HCT116 (cell line): Measurements from ENCODE around the gene SEMA3C. TPM values are rescaled to one million over a fixed set of nuclear protein-coding genes. Genes with fewer than 3 reads are reported as not detected.

Experiments
- ATAC-seq: fragments of 200-7000 bp; cut with Tn5 transposase; 2 replicates; pipeline ENCODE4 v1.9.1; 2020; ENCODE audit warnings: mild to moderate bottlenecking, moderate library complexity
- BruUV-seq: library from RNA; stranded (reverse); fragments of 400-500 nt; replicated peaks from 2 replicates; lab custom pipeline; 2021; lab: Mats Ljungman, UMichigan
- CTCF ChIA-PET: fragments of 300-600 bp; sonication (Branson Sonifier 250); formaldehyde crosslinking; loops from one replicate; lab custom pipeline; 2021; ENCODE audit warnings: antibody characterized with exemption; lab: Charles Lee
- POLR2A ChIA-PET: fragments of 300-600, 350-600 bp; sonication (Branson Sonifier 250); formaldehyde crosslinking; loops from one replicate; lab custom pipeline; 2021; ENCODE audit warnings: antibody characterized with exemption; lab: Charles Lee
- RAD21 ChIA-PET, 2 experiments: fragments of 300-600 bp; sonication (Branson Sonifier 250); formaldehyde crosslinking; loops; one replicate each; lab custom pipeline; 2023; ENCODE audit warnings: low total read pairs in 2 of 2; ENCODE audit not compliant: uncharacterized antibody in 2 of 2, unreplicated experiment in 2 of 2, low non-redundant PET in 1 of 2; lab: Charles Lee
- DNase-seq: peaks from one replicate; pipeline ENCODE4 v3.0.0-alpha.2; 2010; ENCODE audit warnings: low read depth, low spot score
- H2AFZ ChIP-seq: fragments of 200-600 bp; shearing (Covaris generic), sonication (generic); 2 replicates; pipeline ENCODE4 v1.6.1; 2017; ENCODE audit warnings: low read depth, mixed run types, mixed read lengths, antibody characterized with exemption, low read length; ENCODE audit not compliant: poor library complexity, severe bottlenecking
- H3K27ac ChIP-seq: 2 replicates; pipeline ENCODE4 v1.5.1; 2012; ENCODE audit warnings: low read depth, low read length
- H3K27me3 ChIP-seq: fragments of 200-600 bp; sonication (generic); 2 replicates; pipeline ENCODE4 v1.6.1; 2016; ENCODE audit warnings: mixed run types, low read length, mixed read lengths; ENCODE audit not compliant: insufficient read depth
- H3K36me3 ChIP-seq, 2 experiments: fragments of 200-500 bp in 1 of 2; fragments of 200-600 bp in 1 of 2; sonication (Bioruptor generic) in 1 of 2; sonication (generic) in 1 of 2; 2 replicates each; pipeline versions ENCODE4 v1.5.1 to v1.6.1; 2014 to 2016; ENCODE audit warnings: low read length in 2 of 2, inconsistent platforms in 1 of 2, mixed read lengths in 1 of 2, mixed run types in 1 of 2; ENCODE audit not compliant: insufficient read depth in 2 of 2, control insufficient read depth in 1 of 2
- H3K4me1 ChIP-seq, 2 experiments: fragments of 200-600 bp in 1 of 2; sonication (generic) in 1 of 2; 2 replicates each; pipeline versions ENCODE4 v1.5.1 to v1.6.1; 2012 to 2017; ENCODE audit warnings: low read length in 2 of 2, inconsistent platforms in 1 of 2, mild to moderate bottlenecking in 1 of 2, mixed read lengths in 1 of 2, mixed run types in 1 of 2, moderate library complexity in 1 of 2; ENCODE audit not compliant: insufficient read depth in 2 of 2, control insufficient read depth in 1 of 2
- H3K4me2 ChIP-seq: fragments of 200-600 bp; sonication (generic); 2 replicates; pipeline ENCODE4 v1.6.1; 2017; ENCODE audit warnings: mixed run types, low read length, mixed read lengths
- H3K4me3 ChIP-seq, 2 experiments: fragments of 200-600 bp in 1 of 2; sonication (generic) in 1 of 2; replicated peaks in 1 of 2; 2 replicates each; pipeline ENCODE4 v1.5.1; 2011 to 2016; ENCODE audit warnings: low read length in 2 of 2, control low read depth in 1 of 2, low read depth in 1 of 2, mild to moderate bottlenecking in 1 of 2, mixed read lengths in 1 of 2, mixed run types in 1 of 2
- H3K79me2 ChIP-seq: fragments of 200-600 bp; sonication (generic); 2 replicates; pipeline ENCODE4 v1.6.1; 2017; ENCODE audit warnings: mild to moderate bottlenecking, mixed run types, low read length, moderate library complexity, mixed read lengths; ENCODE audit not compliant: insufficient read depth
- H3K9ac ChIP-seq: fragments of 200-600 bp; sonication (generic); 2 replicates; pipeline ENCODE4 v1.6.1; 2016; ENCODE audit warnings: low read length, mixed read lengths
- H3K9me2 ChIP-seq: fragments of 200-600 bp; sonication (generic), shearing (Covaris generic); 2 replicates; pipeline ENCODE4 v1.6.1; 2017; ENCODE audit warnings: mixed run types, mild to moderate bottlenecking, moderate library complexity; ENCODE audit not compliant: insufficient read depth
- H3K9me3 ChIP-seq, 2 experiments: fragments of 200-500 bp in 1 of 2; fragments of 200-600 bp in 1 of 2; sonication (Bioruptor generic) in 1 of 2; sonication (generic) in 1 of 2; 2 replicates each; pipeline ENCODE4 v1.6.1; 2014 to 2017; ENCODE audit warnings: low read length in 2 of 2, mixed read lengths in 2 of 2, inconsistent platforms in 1 of 2, low read depth in 1 of 2, mild to moderate bottlenecking in 1 of 2, mixed run types in 1 of 2, moderate library complexity in 1 of 2; ENCODE audit not compliant: control insufficient read depth in 1 of 2, insufficient read depth in 1 of 2
- H4K20me1 ChIP-seq: fragments of 200-600 bp; sonication (generic), shearing (Covaris generic); 2 replicates; pipeline ENCODE4 v1.6.1; 2017; ENCODE audit warnings: mixed run types, mild to moderate bottlenecking, moderate library complexity; ENCODE audit not compliant: insufficient read depth
- CBX3 ChIP-seq: IDR thresholded peaks from 2 replicates; pipeline ENCODE4 v1.6.1; 2012; ENCODE audit warnings: low read depth
- CEBPB ChIP-seq: IDR thresholded peaks from 2 replicates; pipeline ENCODE4 v1.6.1; 2012; ENCODE audit warnings: low read depth
- ELF1 ChIP-seq: IDR thresholded peaks from 2 replicates; pipeline ENCODE4 v1.6.1; 2012; ENCODE audit warnings: low read depth, borderline replicate concordance
- EZH2 ChIP-seq: fragments of 200-600 bp; sonication (generic); IDR thresholded peaks from 2 replicates; pipeline ENCODE4 v1.6.1; 2017; ENCODE audit warnings: antibody characterized with exemption, mixed run types
- EZH2phosphoT487 ChIP-seq: fragments of 200-600 bp; IDR thresholded peaks from 2 replicates; pipeline ENCODE4 v1.6.1; 2018; ENCODE audit warnings: antibody characterized with exemption, borderline replicate concordance
- FOSL1 ChIP-seq: IDR thresholded peaks from 2 replicates; pipeline ENCODE4 v1.6.1; 2012; ENCODE audit warnings: low read depth
- JUND ChIP-seq: IDR thresholded peaks from 2 replicates; pipeline ENCODE4 v1.6.1; 2012
- POLR2A ChIP-seq: IDR thresholded peaks from 2 replicates; pipeline ENCODE4 v1.7.0; 2011; ENCODE audit warnings: borderline replicate concordance; ENCODE audit not compliant: insufficient read depth, insufficient read length; ENCODE audit errors: extremely low read depth
- POLR2AphosphoS5 ChIP-seq: IDR thresholded peaks from 2 replicates; pipeline ENCODE4 v1.6.1; 2011; ENCODE audit warnings: mild to moderate bottlenecking, low read depth, low read length, moderate library complexity
- RAD21 ChIP-seq: IDR thresholded peaks from 2 replicates; pipeline ENCODE4 v1.6.1; 2012; ENCODE audit warnings: low read depth, mild to moderate bottlenecking
- SIN3A ChIP-seq: IDR thresholded peaks from 2 replicates; pipeline ENCODE4 v1.6.1; 2012; ENCODE audit warnings: low read depth
- SP1 ChIP-seq: IDR thresholded peaks from 2 replicates; pipeline ENCODE4 v1.6.1; 2012; ENCODE audit warnings: low read depth
- SRF ChIP-seq: IDR thresholded peaks from 2 replicates; pipeline ENCODE4 v1.6.1; 2012; ENCODE audit warnings: low read depth
- TCF7L2 ChIP-seq: IDR thresholded peaks from 2 replicates; pipeline ENCODE4 v1.7.0; 2011; ENCODE audit warnings: borderline replicate concordance, inconsistent platforms; ENCODE audit not compliant: insufficient read depth, insufficient read length; ENCODE audit errors: extremely low read depth
- ZFX ChIP-seq: fragments of 450-650 bp; IDR thresholded peaks from 2 replicates; pipeline ENCODE4 v1.6.1; 2017
- ZNF274 ChIP-seq: fragments of 200-500 bp; sonication (Bioruptor generic); IDR thresholded peaks from 2 replicates; pipeline ENCODE4 v1.6.1; 2014; ENCODE audit warnings: mild to moderate bottlenecking, low read depth, low read length, inconsistent platforms
- intact Hi-C: fragments of 100-400 bp; cut with micrococcal nuclease; formaldehyde crosslinking; loops from 2 replicates; pipeline ENCODE4 v1.10.0; 2022
- total RNA-seq: library from RNA; stranded (reverse); gene quantifications from one replicate; pipeline ENCODE4 v1.2.1, GENCODE V29; 2021; ENCODE audit not compliant: unreplicated experiment
- TF ChIP-seq, protein P1 (sequence below): IDR thresholded peaks from 2 replicates; pipeline ENCODE4 v1.6.1; 2012; ENCODE audit warnings: low read depth
- TF ChIP-seq, protein P2 (sequence below), 3 experiments: fragments of 200-600 bp in 1 of 3; sonication (generic) in 1 of 3; IDR thresholded peaks in 2 of 3; conservative IDR thresholded peaks in 1 of 3; 2 replicates each; pipeline ENCODE4 v1.5.1; 2012 to 2017; ENCODE audit warnings: low read depth in 2 of 3, low read length in 2 of 3, antibody characterized with exemption in 1 of 3, borderline replicate concordance in 1 of 3, control low read depth in 1 of 3, mild to moderate bottlenecking in 1 of 3, mixed read lengths in 1 of 3, mixed run types in 1 of 3, moderate library complexity in 1 of 3; ENCODE audit not compliant: insufficient read depth in 1 of 3

SEMA3C gene
- total RNA-seq, 1 experiment from 2014 or later, result 25.3 TPM

DNA sequence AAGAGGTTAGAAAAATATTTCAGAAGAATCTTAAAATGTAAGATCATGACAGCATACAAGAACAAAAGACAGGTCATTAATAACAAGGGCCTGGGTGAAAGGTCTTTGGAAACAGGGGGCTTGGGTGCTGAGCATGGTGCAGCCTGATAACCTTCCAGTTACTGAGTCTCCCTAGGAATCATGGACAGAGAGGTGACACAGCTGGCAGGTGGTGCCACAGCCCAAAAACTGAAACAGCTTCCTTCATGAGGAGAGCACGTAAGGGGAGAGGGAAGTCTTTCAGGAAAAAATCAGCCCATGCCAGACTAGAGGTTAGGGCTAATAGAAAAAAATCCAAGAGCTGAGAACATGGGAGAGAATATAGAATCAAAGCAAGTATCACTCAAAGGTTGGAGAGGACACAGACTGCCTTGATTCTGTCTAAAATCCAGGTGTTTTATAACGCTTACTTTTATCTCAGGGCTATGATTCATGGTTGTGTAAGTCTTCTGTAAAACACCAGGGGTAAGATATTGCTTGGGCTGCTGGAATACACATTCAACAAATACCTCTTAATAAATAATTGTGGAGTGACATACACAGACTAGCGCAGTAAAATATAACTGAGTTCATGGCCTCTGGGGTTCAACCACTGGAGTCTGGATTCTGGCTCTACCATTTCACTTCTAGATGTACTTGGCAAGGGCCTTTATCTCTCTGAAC lies 88.1 kb downstream of the SEMA3C start:
- ATAC-seq, result peak; percentile 78
- intact Hi-C loops, result loop anchor here (5.0 kb wide), 1 partner anchor 87 kb away; the partner anchor contains the start of gene SEMA3C
- CTCF ChIA-PET, result interaction anchor here (1.5 kb wide), 1 partner anchor 639 kb away, joined by 5 read pairs; no protein-coding TSS in a partner anchor
- Histone ChIP-seq H3K79me2 (no peaks in the 10 kb centered on the region), H3K9me2 (no peaks in the 10 kb centered on the region; the same call in 1 of the 2 replicates), H3K9ac (peak overlapping the region; percentile 22; the same call in 1 of the 2 replicates), H2AFZ (no peak overlapping the region), H3K4me3 (peak overlapping the region in 1 of 2 experiments; percentile 22; a peak in 2 of 4 replicates), H3K27ac (peak overlapping the region; percentile 39; the same call in 1 of the 2 replicates), H3K36me3 (no peaks in the 10 kb centered on the region), H3K9me3 (no peaks in the 10 kb centered on the region), H4K20me1 (no peaks in the 10 kb centered on the region), H3K4me2 (peak overlapping the region; percentile 66), H3K4me1 (peaks cover 46 to 52% of the 10 kb centered on the region in 2 experiments), H3K27me3 (no peaks in the 10 kb centered on the region)
- peak; percentile 32 for DNase-seq
- BruUV-seq, result no TSS peak
- RAD21 ChIA-PET, result no interaction called here
- TF ChIP-seq EZH2, result no peak
- 0 out of 2 replicates have a peak, but pooled peaks have one; percentile 36 for TF ChIP-seq CBX3
- TF ChIP-seq JUND, result no peak
- no peak for TF ChIP-seq ELF1
- no peak for TF ChIP-seq POLR2AphosphoS5
- no peak for TF ChIP-seq ZFX
- TF ChIP-seq, protein P1, sequence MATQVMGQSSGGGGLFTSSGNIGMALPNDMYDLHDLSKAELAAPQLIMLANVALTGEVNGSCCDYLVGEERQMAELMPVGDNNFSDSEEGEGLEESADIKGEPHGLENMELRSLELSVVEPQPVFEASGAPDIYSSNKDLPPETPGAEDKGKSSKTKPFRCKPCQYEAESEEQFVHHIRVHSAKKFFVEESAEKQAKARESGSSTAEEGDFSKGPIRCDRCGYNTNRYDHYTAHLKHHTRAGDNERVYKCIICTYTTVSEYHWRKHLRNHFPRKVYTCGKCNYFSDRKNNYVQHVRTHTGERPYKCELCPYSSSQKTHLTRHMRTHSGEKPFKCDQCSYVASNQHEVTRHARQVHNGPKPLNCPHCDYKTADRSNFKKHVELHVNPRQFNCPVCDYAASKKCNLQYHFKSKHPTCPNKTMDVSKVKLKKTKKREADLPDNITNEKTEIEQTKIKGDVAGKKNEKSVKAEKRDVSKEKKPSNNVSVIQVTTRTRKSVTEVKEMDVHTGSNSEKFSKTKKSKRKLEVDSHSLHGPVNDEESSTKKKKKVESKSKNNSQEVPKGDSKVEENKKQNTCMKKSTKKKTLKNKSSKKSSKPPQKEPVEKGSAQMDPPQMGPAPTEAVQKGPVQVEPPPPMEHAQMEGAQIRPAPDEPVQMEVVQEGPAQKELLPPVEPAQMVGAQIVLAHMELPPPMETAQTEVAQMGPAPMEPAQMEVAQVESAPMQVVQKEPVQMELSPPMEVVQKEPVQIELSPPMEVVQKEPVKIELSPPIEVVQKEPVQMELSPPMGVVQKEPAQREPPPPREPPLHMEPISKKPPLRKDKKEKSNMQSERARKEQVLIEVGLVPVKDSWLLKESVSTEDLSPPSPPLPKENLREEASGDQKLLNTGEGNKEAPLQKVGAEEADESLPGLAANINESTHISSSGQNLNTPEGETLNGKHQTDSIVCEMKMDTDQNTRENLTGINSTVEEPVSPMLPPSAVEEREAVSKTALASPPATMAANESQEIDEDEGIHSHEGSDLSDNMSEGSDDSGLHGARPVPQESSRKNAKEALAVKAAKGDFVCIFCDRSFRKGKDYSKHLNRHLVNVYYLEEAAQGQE, result no peak
- TF ChIP-seq ZNF274, result no peak
- TF ChIP-seq EZH2phosphoT487, result no peak
- TF ChIP-seq CEBPB, result 0 out of 2 replicates have a peak, but pooled peaks have one; percentile 47
- no peak for TF ChIP-seq SRF
- TF ChIP-seq SP1, result peak; percentile 15; the same call in 1 of the 2 replicates
- no peak for TF ChIP-seq SIN3A
- TF ChIP-seq TCF7L2, result no peak
- TF ChIP-seq RAD21, result peak; percentile 27; the same call in 1 of the 2 replicates
- TF ChIP-seq POLR2A, result no peak
- TF ChIP-seq, protein P2, sequence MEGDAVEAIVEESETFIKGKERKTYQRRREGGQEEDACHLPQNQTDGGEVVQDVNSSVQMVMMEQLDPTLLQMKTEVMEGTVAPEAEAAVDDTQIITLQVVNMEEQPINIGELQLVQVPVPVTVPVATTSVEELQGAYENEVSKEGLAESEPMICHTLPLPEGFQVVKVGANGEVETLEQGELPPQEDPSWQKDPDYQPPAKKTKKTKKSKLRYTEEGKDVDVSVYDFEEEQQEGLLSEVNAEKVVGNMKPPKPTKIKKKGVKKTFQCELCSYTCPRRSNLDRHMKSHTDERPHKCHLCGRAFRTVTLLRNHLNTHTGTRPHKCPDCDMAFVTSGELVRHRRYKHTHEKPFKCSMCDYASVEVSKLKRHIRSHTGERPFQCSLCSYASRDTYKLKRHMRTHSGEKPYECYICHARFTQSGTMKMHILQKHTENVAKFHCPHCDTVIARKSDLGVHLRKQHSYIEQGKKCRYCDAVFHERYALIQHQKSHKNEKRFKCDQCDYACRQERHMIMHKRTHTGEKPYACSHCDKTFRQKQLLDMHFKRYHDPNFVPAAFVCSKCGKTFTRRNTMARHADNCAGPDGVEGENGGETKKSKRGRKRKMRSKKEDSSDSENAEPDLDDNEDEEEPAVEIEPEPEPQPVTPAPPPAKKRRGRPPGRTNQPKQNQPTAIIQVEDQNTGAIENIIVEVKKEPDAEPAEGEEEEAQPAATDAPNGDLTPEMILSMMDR (IDR thresholded peaks at IDR 0.05 in 2 of 3, conservative IDR thresholded peaks at IDR 0.05 in 1 of 3; ENCODE audit: borderline replicate concordance in 1 of 3, insufficient read depth in 1 of 3, low read depth in 2 of 3, low read length in 2 of 3), result no peak
- TF ChIP-seq FOSL1, result peak; percentile 28; the same call in 1 of the 2 replicates
- POLR2A ChIA-PET, result no interaction called here
